Naive thymus-derived CD8-positive, alpha-beta T cell (primary cell): ENCODE data around the gene METTL16. TPM values are rescaled to one million over a fixed set of nuclear protein-coding genes. Genes with fewer than 3 reads are reported as not detected.
A peak's percentile ranks its signal among the peaks of the same experiment; 100 is the strongest.
"Not testable (repeated sequence)": the region's sequence is repeated elsewhere in the genome, so short reads cannot be mapped to it uniquely, and the experiment has no call there.

Source experiments
- ATAC-seq, 2 donors: fragments of 150-1000 bp; cut with Tn5 transposase in 1 of 2; sonication (Bioruptor Pico), chemical (Tn5 transposase) in 1 of 2; 1 replicate in 1 of 2; 2 replicates in 1 of 2; pipeline ENCODE4 v1.10.0; 2021; ENCODE audit warnings: mild to moderate bottlenecking in 2 of 2, moderate library complexity in 2 of 2
- POLR2A ChIA-PET: fragments of 350-600 bp; sonication (Branson Sonifier 250); formaldehyde crosslinking; loops from one replicate; lab custom pipeline; 2021; ENCODE audit warnings: antibody characterized with exemption; lab: Charles Lee
- DNase-seq, 10 donors: peaks; one replicate each; pipeline versions ENCODE4 v3.0.0 to v3.0.0-alpha.2; 2020 to 2022
- H3K27ac Mint-ChIP-seq, 10 donors: one replicate each; pipeline ENCODE4 v1.8.0; 2020 to 2022; ENCODE audit warnings: mild to moderate bottlenecking in 10 of 10, mixed read lengths in 10 of 10, moderate library complexity in 4 of 10, inconsistent platforms in 1 of 10
- H3K27me3 Mint-ChIP-seq, 5 donors: one replicate each; pipeline ENCODE4 v1.8.0; 2021 to 2022; ENCODE audit warnings: mixed read lengths in 5 of 5
- H3K36me3 Mint-ChIP-seq, 3 donors: one replicate each; pipeline ENCODE4 v1.8.0; 2020 to 2022; ENCODE audit warnings: mixed read lengths in 3 of 3, mild to moderate bottlenecking in 2 of 3, inconsistent platforms in 1 of 3
- H3K4me1 Mint-ChIP-seq, 4 donors: one replicate each; pipeline ENCODE4 v1.8.0; 2021 to 2022; ENCODE audit warnings: mixed read lengths in 4 of 4
- H3K4me3 Mint-ChIP-seq, 10 donors: one replicate each; pipeline ENCODE4 v1.8.0; 2020 to 2022; ENCODE audit warnings: mild to moderate bottlenecking in 10 of 10, mixed read lengths in 10 of 10, moderate library complexity in 6 of 10, inconsistent platforms in 1 of 10
- H3K9me3 Mint-ChIP-seq, 9 donors: one replicate each; pipeline ENCODE4 v1.8.0; 2020 to 2022; ENCODE audit warnings: mixed read lengths in 9 of 9, mild to moderate bottlenecking in 3 of 9, inconsistent platforms in 1 of 9, moderate library complexity in 1 of 9
- polyA plus RNA-seq, 3 donors: library from polyadenylated mRNA; unstranded; fragments of 300-500 nt; fragmentation: Illumina TruSeq; gene quantifications; one replicate each; pipeline ENCODE4 v1.2.3, GENCODE V29; 2021
- total RNA-seq, 8 experiments: library from RNA in 2 of 8; stranded (reverse) in 2 of 8; gene quantifications; one replicate each; pipeline ENCODE4 v1.2.3 and lab custom pipeline; 2021 to 2026

The METTL16 gene
- total and polyA plus RNA-seq, 5 experiments from 2014 or later = 18.7 to 67.2 (median 35.1) TPM

GRCh38 chr17:2466931-2467330 lies 44.8 kb downstream of the METTL16 start:
- POLR2A ChIA-PET = no interaction called here
- Mint-ChIP-seq H3K36me3 (peaks cover 0 to 93% (median 29%) of the 10 kb centered on the region in 3 donors), H3K4me3 (no peak overlapping the region), H3K27me3 (no peaks in the 10 kb centered on the region), H3K4me1 (peaks cover 0 to 4% (median 0%) of the 10 kb centered on the region in 4 donors), H3K9me3 (no peaks in the 10 kb centered on the region), H3K27ac (no peak overlapping the region)
- ATAC-seq (no peak), DNase-seq (no peak)

- H3K27ac Mint-ChIP-seq = peak overlapping the region in 1 of 10 donors; percentile 4
- no peak for ATAC-seq
Measured at GRCh38 chr17:2462481-2462880, 49.2 kb downstream of the METTL16 start.

GRCh38 chr17:2459917-2460271 lies 51.8 kb downstream of the METTL16 start:
- Mint-ChIP-seq H3K27me3 (no peaks in the 10 kb centered on the region), H3K36me3 (peaks cover 0 to 90% (median 13%) of the 10 kb centered on the region in 3 donors), H3K4me1 (peaks cover 0 to 2% (median 0%) of the 10 kb centered on the region in 4 donors), H3K27ac (peak overlapping the region in 1 of 10 donors; percentile 4), H3K9me3 (no peaks in the 10 kb centered on the region), H3K4me3 (no peak overlapping the region)
- POLR2A ChIA-PET = no interaction called here
- ATAC-seq (no peak), DNase-seq (no peak)

More at GRCh38 chr17:2462481-2462880, 49.2 kb downstream of the METTL16 start:
- no peak overlapping the region for H3K4me3 Mint-ChIP-seq
- H3K4me1 Mint-ChIP-seq = peaks cover 0 to 2% (median 0%) of the 10 kb centered on the region in 4 donors
- POLR2A ChIA-PET = no interaction called here
- H3K9me3 Mint-ChIP-seq = no peaks in the 10 kb centered on the region
- DNase-seq = no peak
- H3K27me3 Mint-ChIP-seq = no peaks in the 10 kb centered on the region
- peaks cover 0 to 94% (median 17%) of the 10 kb centered on the region in 3 donors for H3K36me3 Mint-ChIP-seq

GRCh38 chr17:2457913-2458312 lies 53.8 kb downstream of the METTL16 start:
- Mint-ChIP-seq H3K27me3 (no peaks in the 10 kb centered on the region), H3K36me3 (peaks cover 0 to 86% (median 10%) of the 10 kb centered on the region in 3 donors), H3K4me3 (no peak overlapping the region), H3K9me3 (no peaks in the 10 kb centered on the region), H3K4me1 (peaks cover 0 to 4% (median under 1%) of the 10 kb centered on the region in 4 donors), H3K27ac (peak overlapping the region in 1 of 10 donors; percentile 39)
- DNase-seq (no peak), ATAC-seq (no peak)
- POLR2A ChIA-PET = no interaction called here

GRCh38 chr17:2456475-2456874 lies 55.2 kb downstream of the METTL16 start:
- H3K27ac Mint-ChIP-seq = no peak overlapping the region
- H3K4me1 Mint-ChIP-seq = peaks cover 0 to 5% (median under 1%) of the 10 kb centered on the region in 4 donors
- H3K27me3 Mint-ChIP-seq = no peaks in the 10 kb centered on the region
- peaks cover 0 to 85% (median 7%) of the 10 kb centered on the region in 3 donors for H3K36me3 Mint-ChIP-seq
- no peaks in the 10 kb centered on the region for H3K9me3 Mint-ChIP-seq
- no peak for DNase-seq
- no peak overlapping the region for H3K4me3 Mint-ChIP-seq
- POLR2A ChIA-PET = interaction anchor here (0.7 kb wide), 1 partner anchor 12 kb away, joined by 5 read pairs; no protein-coding TSS in a partner anchor
- ATAC-seq = no peak

GRCh38 chr17:2455956-2456355 lies 55.7 kb downstream of the METTL16 start:
- DNase-seq (no peak), ATAC-seq (no peak)
- no peak overlapping the region for H3K4me3 Mint-ChIP-seq
- peaks cover 0 to 5% (median under 1%) of the 10 kb centered on the region in 4 donors for H3K4me1 Mint-ChIP-seq
- POLR2A ChIA-PET = no interaction called here
- peak overlapping the region in 1 of 10 donors; percentile 80 for H3K27ac Mint-ChIP-seq
- no peaks in the 10 kb centered on the region for H3K27me3 Mint-ChIP-seq
- no peaks in the 10 kb centered on the region for H3K9me3 Mint-ChIP-seq
- peaks cover 0 to 85% (median 7%) of the 10 kb centered on the region in 3 donors for H3K36me3 Mint-ChIP-seq

- peaks cover 0 to 7% (median 4%) of the 10 kb centered on the region in 4 donors for H3K4me1 Mint-ChIP-seq
- POLR2A ChIA-PET = no interaction called here
- no peak for ATAC-seq
Measured at GRCh38 chr17:2453866-2454265, 57.8 kb downstream of the METTL16 start.

GRCh38 chr17:2453325-2453724 lies 58.4 kb downstream of the METTL16 start:
- H3K36me3 Mint-ChIP-seq = peaks cover 0 to 70% (median 7%) of the 10 kb centered on the region in 3 donors

More at GRCh38 chr17:2453866-2454265, 57.8 kb downstream of the METTL16 start:
- no peak overlapping the region for H3K4me3 Mint-ChIP-seq
- no peaks in the 10 kb centered on the region for H3K27me3 Mint-ChIP-seq
- peaks cover 0 to 75% (median 7%) of the 10 kb centered on the region in 3 donors for H3K36me3 Mint-ChIP-seq
- H3K9me3 Mint-ChIP-seq = no peaks in the 10 kb centered on the region
- H3K27ac Mint-ChIP-seq = no peak overlapping the region
- DNase-seq = no peak

GRCh38 chr17:2452216-2452750 lies 59.4 kb downstream of the METTL16 start:
- no peak for DNase-seq
- Mint-ChIP-seq H3K36me3 (peaks cover 0 to 60% (median 7%) of the 10 kb centered on the region in 3 donors), H3K4me3 (no peak overlapping the region), H3K4me1 (peaks cover 0 to 7% (median 4%) of the 10 kb centered on the region in 4 donors), H3K27me3 (no peaks in the 10 kb centered on the region), H3K27ac (peak overlapping the region in 4 of 10 donors; percentile 15 to 66 (median 42)), H3K9me3 (no peaks in the 10 kb centered on the region)
- POLR2A ChIA-PET = no interaction called here
- no peak for ATAC-seq

More at GRCh38 chr17:2453325-2453724, 58.4 kb downstream of the METTL16 start:
- POLR2A ChIA-PET = no interaction called here
- Mint-ChIP-seq H3K4me1 (peaks cover 0 to 7% (median 4%) of the 10 kb centered on the region in 4 donors), H3K27ac (no peak overlapping the region), H3K9me3 (no peaks in the 10 kb centered on the region), H3K4me3 (no peak overlapping the region), H3K27me3 (no peaks in the 10 kb centered on the region)
- ATAC-seq (no peak), DNase-seq (no peak)

- H3K4me1 Mint-ChIP-seq = peaks cover 0 to 7% (median 4%) of the 10 kb centered on the region in 4 donors
- peaks cover 0 to 6% (median 4%) of the 10 kb centered on the region in 9 donors for H3K9me3 Mint-ChIP-seq
- peak overlapping the region in 1 of 10 donors; percentile 51 for H3K27ac Mint-ChIP-seq
- H3K36me3 Mint-ChIP-seq = peaks cover 0 to 57% (median 11%) of the 10 kb centered on the region in 3 donors
- DNase-seq (no peak), ATAC-seq (no peak)
- no peak overlapping the region for H3K4me3 Mint-ChIP-seq
- POLR2A ChIA-PET = no interaction called here
- H3K27me3 Mint-ChIP-seq = no peaks in the 10 kb centered on the region
Measured at GRCh38 chr17:2450016-2450650, 61.6 kb downstream of the METTL16 start.

GRCh38 chr17:2449486-2449885 lies 62.2 kb downstream of the METTL16 start:
- DNase-seq (no peak), ATAC-seq (no peak)
- peaks cover 0 to 53% (median 11%) of the 10 kb centered on the region in 3 donors for H3K36me3 Mint-ChIP-seq
- H3K9me3 Mint-ChIP-seq = peaks cover 0 to 6% (median 4%) of the 10 kb centered on the region in 9 donors
- H3K27me3 Mint-ChIP-seq = no peaks in the 10 kb centered on the region
- POLR2A ChIA-PET = no interaction called here
- no peak overlapping the region for H3K4me3 Mint-ChIP-seq
- H3K27ac Mint-ChIP-seq = peak overlapping the region in 1 of 10 donors; percentile 51
- peaks cover 0 to 7% (median 4%) of the 10 kb centered on the region in 4 donors for H3K4me1 Mint-ChIP-seq

- H3K4me3 Mint-ChIP-seq, DNase-seq, H3K27me3 Mint-ChIP-seq, H3K9me3 Mint-ChIP-seq, POLR2A ChIA-PET, H3K27ac Mint-ChIP-seq, H3K4me1 Mint-ChIP-seq, ATAC-seq: not testable (repeated sequence)
- H3K36me3 Mint-ChIP-seq = peaks cover 0 to 44% (median 7%) of the 10 kb centered on the region in 3 donors
Measured at GRCh38 chr17:2447479-2447878, 64.2 kb downstream of the METTL16 start.

GRCh38 chr17:2445638-2446037 lies 66.0 kb downstream of the METTL16 start:
- peaks cover 0 to 6% (median 4%) of the 10 kb centered on the region in 9 donors for H3K9me3 Mint-ChIP-seq
- H3K27ac Mint-ChIP-seq = no peak overlapping the region
- no peaks in the 10 kb centered on the region for H3K27me3 Mint-ChIP-seq
- ATAC-seq (no peak), DNase-seq (no peak)
- POLR2A ChIA-PET = no interaction called here
- H3K36me3 Mint-ChIP-seq = peaks cover 0 to 46% (median 14%) of the 10 kb centered on the region in 3 donors
- peaks cover 0 to 4% (median 2%) of the 10 kb centered on the region in 4 donors for H3K4me1 Mint-ChIP-seq
- H3K4me3 Mint-ChIP-seq = no peak overlapping the region
